B cell (primary cell): Measurements from ENCODE around the gene CHTOP.

Source experiments
- CTCF ChIP-seq: fragments of 200-600 bp; IDR thresholded peaks from one replicate; pipeline ENCODE4 v1.8.0; 2022; ENCODE audit warnings: antibody characterized with exemption, mild to moderate bottlenecking
- EZH2 ChIP-seq: IDR thresholded peaks from 2 replicates; pipeline ENCODE4 v1.6.1; 2012; ENCODE audit warnings: borderline replicate concordance, low read depth, mild to moderate bottlenecking, moderate library complexity, low read length; ENCODE audit not compliant: insufficient read depth, poor library complexity, severe bottlenecking

GRCh38 chr1:153607381-153607780 lies 26.5 kb upstream of the CHTOP start:
- TF ChIP-seq CTCF (no peak), EZH2 (no peak)
